ENCODE results near the gene SECISBP2.

Gene SECISBP2

GRCh38 chr9:89309166-89309565 is 9.1 kb upstream of the SECISBP2 start:
- no peak overlapping the region for H2AFZ ChIP-seq (ENCODE audit: low read depth, low read length, severe bottlenecking)
- H4K20me1 ChIP-seq (ENCODE audit: low read depth, low read length): peaks cover 23% of the 10 kb centered on the region
- H3K27ac ChIP-seq (ENCODE audit: low read depth, low read length): no peak overlapping the region
- no peak overlapping the region for H3K9ac ChIP-seq (ENCODE audit: low read length)
- H3K4me3 ChIP-seq (ENCODE audit: insufficient read depth, low read length, poor library complexity, severe bottlenecking): no peak overlapping the region
- no peaks in the 10 kb centered on the region for H3K27me3 ChIP-seq (ENCODE audit: low read length)
- no peaks in the 10 kb centered on the region for H3K9me3 ChIP-seq (ENCODE audit: insufficient read depth, low read length)
- H3K36me3 ChIP-seq (ENCODE audit: low read length): peaks cover 15% of the 10 kb centered on the region
- no peaks in the 10 kb centered on the region for H3K9me2 ChIP-seq (replicated peaks; ENCODE audit: insufficient read depth, low read length)
- no peak overlapping the region for H3K4me2 ChIP-seq (ENCODE audit: low read depth, low read length, poor library complexity, severe bottlenecking)
- H3F3A ChIP-seq (ENCODE audit: insufficient read depth): peaks cover 22% of the 10 kb centered on the region
- H3K79me2 ChIP-seq (ENCODE audit: insufficient read depth, low read length): peaks cover 32% of the 10 kb centered on the region
- TF ChIP-seq EZH2phosphoT487 (conservative IDR thresholded peaks at IDR 0.05; ENCODE audit: low read length) (no peak), CTCF (IDR thresholded peaks at IDR 0.05; ENCODE audit: insufficient read depth, low read length, poor library complexity, severe bottlenecking) (no peak)

- Histone ChIP-seq H3K9me3 (ENCODE audit: insufficient read depth, low read length) (no peaks in the 10 kb centered on the region), H3K27me3 (ENCODE audit: low read length) (no peaks in the 10 kb centered on the region), H3K27ac (ENCODE audit: low read depth, low read length) (peak overlapping the region; percentile 86), H3K4me3 (ENCODE audit: insufficient read depth, low read length, poor library complexity, severe bottlenecking) (peak overlapping the region; percentile 62), H3K4me2 (ENCODE audit: low read depth, low read length, poor library complexity, severe bottlenecking) (peak overlapping the region; percentile 88), H4K20me1 (ENCODE audit: low read depth, low read length) (peaks cover 30% of the 10 kb centered on the region), H3K36me3 (ENCODE audit: low read length) (peaks cover 18% of the 10 kb centered on the region), H3K79me2 (ENCODE audit: insufficient read depth, low read length) (peaks cover 38% of the 10 kb centered on the region), H3K9ac (ENCODE audit: low read length) (peak overlapping the region; percentile 91), H3K9me2 (replicated peaks; ENCODE audit: insufficient read depth, low read length) (no peaks in the 10 kb centered on the region), H3F3A (ENCODE audit: insufficient read depth) (peaks cover 28% of the 10 kb centered on the region), H2AFZ (ENCODE audit: low read depth, low read length, severe bottlenecking) (peak overlapping the region; percentile 60)
- TF ChIP-seq EZH2phosphoT487 (conservative IDR thresholded peaks at IDR 0.05; ENCODE audit: low read length): no peak
- TF ChIP-seq CTCF (IDR thresholded peaks at IDR 0.05; ENCODE audit: insufficient read depth, low read length, poor library complexity, severe bottlenecking): no peak
Observed at GRCh38 chr9:89309608-89310474, 8.5 kb upstream of the SECISBP2 start.

GRCh38 chr9:89310475-89311345 is 7.6 kb upstream of the SECISBP2 start, which contains the start of gene CKS2:
Gene CKS2, plus strand, starts transcription at chr9:89311195. Its CDS starts 98 bp downstream, at chr9:89311293.
- H3F3A ChIP-seq (ENCODE audit: insufficient read depth): peaks cover 37% of the 10 kb centered on the region
- H3K9me2 ChIP-seq (replicated peaks; ENCODE audit: insufficient read depth, low read length): no peaks in the 10 kb centered on the region
- TF ChIP-seq CTCF (IDR thresholded peaks at IDR 0.05; ENCODE audit: insufficient read depth, low read length, poor library complexity, severe bottlenecking) (no peak), EZH2phosphoT487 (conservative IDR thresholded peaks at IDR 0.05; ENCODE audit: low read length) (no peak)
- peak within 1 kb of the TSS; percentile 60 for H2AFZ ChIP-seq (ENCODE audit: low read depth, low read length, severe bottlenecking)
- H3K27ac ChIP-seq (ENCODE audit: low read depth, low read length): peak within 1 kb of the TSS; percentile 92
- H3K9ac ChIP-seq (ENCODE audit: low read length): peak within 1 kb of the TSS; percentile 91
- H3K27me3 ChIP-seq (ENCODE audit: low read length): no peaks in the 10 kb centered on the region
- peaks cover 33% of the 10 kb centered on the region for H4K20me1 ChIP-seq (ENCODE audit: low read depth, low read length)
- peaks cover 26% of the 10 kb centered on the region for H3K36me3 ChIP-seq (ENCODE audit: low read length)
- peaks cover 47% of the 10 kb centered on the region for H3K79me2 ChIP-seq (ENCODE audit: insufficient read depth, low read length)
- peak within 1 kb of the TSS; percentile 94 for H3K4me3 ChIP-seq (ENCODE audit: insufficient read depth, low read length, poor library complexity, severe bottlenecking)
- peak within 1 kb of the TSS; percentile 98 for H3K4me2 ChIP-seq (ENCODE audit: low read depth, low read length, poor library complexity, severe bottlenecking)
- H3K9me3 ChIP-seq (ENCODE audit: insufficient read depth, low read length): no peaks in the 10 kb centered on the region

Measured in SU-DHL-6 (cell line).